NK-92 (cell line): ENCODE measurements around the gene KRAS.

ENCODE experiments used
- DNase-seq: peaks from one replicate; lab custom pipeline; 2025; ENCODE audit not compliant: unreplicated experiment; lab: John Stamatoyannopoulos, UW

Gene KRAS

DNA sequence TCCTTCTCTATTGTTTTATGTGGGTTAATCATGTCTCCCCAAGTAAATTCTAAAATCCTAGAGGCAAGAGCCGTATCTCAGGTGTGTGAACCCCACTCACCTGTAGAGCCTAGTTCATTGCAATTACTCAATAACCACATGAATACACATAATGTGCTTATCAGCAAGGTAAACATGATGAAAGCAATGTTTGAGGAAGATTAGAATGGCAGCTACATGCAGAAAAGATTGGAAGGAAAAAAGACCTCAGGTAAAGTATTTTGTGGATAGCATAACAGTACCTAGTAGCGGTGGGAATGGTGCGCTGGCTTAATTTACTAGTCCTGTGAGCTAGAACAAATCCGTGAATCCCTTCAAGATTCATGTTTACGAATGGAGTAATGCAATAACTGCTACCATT, 5.3 kb upstream of the KRAS start:
- DNase-seq = no peak

DNA sequence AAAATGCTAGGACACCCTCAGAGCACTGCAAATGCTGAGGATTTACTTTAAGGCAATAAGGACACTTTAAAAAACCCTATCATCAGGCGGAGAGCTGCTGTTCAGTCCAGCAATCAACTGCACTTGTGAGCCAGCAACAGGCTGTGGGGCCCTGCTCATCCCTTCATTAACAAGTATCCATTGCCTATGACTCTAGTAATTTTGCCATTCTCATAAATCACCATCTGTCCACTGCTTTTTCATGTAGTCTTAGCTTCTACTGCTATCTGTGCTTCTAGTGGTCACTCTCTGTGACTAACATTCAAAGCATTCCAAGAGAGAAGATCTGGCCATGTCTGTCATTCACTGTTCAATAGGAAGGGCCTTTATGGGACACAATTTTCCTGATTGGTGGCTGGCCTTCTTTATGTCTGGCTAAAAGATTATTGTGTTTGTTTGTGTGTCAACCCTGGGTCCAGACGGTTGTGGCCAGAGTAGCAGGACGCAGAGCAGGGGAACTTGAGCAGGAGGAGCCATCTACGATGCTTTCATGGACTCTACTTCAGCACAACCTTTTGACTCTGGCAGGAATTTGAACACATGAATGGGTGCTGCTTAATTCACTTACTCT, 3.6 kb upstream of the KRAS start:
- DNase-seq = no peak

DNA sequence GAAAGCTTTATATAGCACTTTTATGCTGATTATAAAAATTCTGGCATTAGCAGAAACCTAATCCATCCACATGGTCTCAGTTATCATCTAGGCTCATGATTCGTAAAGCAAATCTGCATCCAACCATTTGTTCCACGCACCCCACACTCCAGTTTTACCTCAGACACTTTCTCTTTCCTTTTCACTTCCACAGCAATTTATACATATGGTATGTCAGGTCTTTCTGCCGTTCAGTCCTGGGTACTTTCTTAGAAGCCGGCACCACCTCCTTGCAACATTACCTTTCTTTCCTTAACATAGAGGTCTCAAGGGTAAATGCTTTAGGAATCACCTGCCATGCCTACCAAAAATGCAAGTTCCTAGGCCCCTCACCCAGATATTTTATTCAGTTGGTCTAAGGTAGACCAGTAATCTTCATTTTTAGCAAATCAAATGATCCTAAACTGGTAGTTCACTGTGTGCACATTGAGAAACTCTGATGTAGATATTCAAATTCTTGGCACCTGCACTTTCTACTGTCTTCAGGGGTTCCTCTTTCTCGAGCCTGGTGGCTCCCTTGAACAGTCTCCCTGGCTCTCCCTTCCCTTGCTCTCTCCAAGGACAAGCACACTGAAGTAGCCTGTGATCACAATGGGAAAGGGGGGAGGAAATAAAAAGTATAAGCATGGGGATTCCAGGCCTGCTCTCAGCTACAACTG, 2.8 kb upstream of the KRAS start:
- no peak for DNase-seq

DNA sequence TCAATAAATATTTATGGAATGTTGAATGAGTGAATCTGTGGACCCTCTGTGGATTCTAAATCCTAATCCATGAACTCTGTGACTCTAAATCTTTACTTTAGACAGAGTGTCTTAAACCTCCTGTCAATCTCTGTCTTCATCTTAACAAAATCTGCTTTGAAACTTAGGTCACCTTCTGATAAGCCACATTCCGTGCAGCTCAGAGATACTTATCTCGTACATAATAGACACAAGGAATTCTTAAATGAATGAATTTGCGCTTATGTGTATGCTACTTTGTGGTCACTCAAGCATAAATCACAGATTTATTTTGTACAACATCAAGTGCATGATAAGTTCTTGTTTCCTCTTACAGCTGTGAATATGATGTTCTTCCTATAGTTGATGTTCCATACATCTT, 2.2 kb upstream of the KRAS start:
- no peak for DNase-seq

GRCh38 chr12:25251769-25252168, 1.0 kb upstream of the KRAS start:
- no peak for DNase-seq

DNA sequence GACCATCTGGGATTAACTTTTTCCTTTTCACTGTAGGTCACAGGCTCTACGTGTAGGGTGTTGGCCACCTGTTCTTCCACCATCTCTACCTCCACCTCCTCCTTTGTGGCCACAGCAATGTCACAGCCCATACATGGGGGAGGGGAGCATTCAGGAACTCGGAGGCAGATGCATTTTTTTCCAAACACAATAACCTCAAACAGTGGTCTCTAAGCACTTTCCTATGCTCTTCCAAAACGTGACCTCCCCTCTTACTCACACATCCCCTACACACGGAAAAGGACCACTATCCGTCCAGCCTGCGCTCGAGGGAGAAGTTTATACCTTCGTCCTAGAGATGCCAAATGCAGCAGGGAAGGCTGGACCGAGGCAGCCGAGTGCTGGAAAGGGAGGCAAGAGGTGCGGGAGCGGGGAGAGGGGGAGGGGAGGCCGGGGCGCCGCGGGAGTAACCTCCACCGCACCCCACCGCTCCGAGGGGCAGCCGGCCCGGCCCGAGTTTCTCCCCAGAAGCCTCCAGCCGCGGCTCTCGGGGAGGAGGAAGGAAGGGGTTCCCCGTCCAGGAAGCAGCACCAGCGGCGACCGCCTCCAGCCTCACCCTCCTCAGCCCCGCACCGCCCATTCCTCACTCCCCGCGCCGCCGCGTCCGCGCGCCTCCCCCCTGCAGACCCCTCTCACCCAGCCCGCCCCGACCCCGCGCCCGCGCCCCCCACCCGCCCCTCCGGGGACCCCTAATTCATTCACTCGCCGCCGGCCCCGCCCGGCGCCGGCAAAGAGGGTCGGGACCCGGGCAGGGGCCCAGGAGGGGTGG, 594 bp downstream of the KRAS start:
- DNase-seq = no peak

GRCh38 chr12:25248732-25249131, 2.0 kb downstream of the KRAS start:
- no peak for DNase-seq

DNA sequence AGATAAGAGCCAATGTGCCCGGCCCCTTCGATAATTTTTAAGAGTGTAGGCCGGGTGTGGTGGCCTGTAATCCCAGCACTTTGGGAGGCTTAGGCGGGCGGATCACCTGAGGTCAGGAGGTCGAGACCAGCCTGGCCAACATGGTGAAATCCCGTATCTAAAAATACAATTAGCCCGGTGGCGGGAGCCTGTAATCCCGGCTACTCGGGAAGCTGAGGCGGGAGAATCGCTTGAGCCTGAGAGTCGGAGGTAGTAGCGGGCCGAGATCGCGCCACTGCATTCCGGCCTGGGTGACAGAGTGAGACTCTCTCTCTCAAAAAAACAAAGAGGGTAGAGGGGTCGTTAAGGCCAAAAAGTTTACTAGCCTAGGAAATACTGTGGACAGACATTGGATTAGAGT, 2.6 kb downstream of the KRAS start:
- no peak for DNase-seq

GRCh38 chr12:25245491-25245890, 5.2 kb downstream of the KRAS start:
- no peak for DNase-seq

DNA sequence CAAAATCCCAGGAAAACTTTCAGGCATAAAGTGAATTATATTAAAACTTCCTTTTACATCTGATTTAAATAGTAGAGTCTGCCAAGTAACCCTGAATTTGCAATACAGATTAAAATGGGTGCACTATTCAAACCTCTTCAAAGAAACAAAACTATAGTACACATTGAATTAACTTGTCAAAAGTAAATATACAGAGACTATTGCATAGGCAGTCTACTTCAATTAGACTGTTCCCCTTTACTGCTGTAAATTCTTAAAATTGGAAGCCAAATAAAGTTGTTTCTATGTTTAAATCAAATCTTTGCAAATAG, 7.1 kb downstream of the KRAS start:
- no peak for DNase-seq

- DNase-seq = no peak
These were observed 7.6 kb downstream of the KRAS start for GRCh38 chr12:25242981-25243679.

DNA sequence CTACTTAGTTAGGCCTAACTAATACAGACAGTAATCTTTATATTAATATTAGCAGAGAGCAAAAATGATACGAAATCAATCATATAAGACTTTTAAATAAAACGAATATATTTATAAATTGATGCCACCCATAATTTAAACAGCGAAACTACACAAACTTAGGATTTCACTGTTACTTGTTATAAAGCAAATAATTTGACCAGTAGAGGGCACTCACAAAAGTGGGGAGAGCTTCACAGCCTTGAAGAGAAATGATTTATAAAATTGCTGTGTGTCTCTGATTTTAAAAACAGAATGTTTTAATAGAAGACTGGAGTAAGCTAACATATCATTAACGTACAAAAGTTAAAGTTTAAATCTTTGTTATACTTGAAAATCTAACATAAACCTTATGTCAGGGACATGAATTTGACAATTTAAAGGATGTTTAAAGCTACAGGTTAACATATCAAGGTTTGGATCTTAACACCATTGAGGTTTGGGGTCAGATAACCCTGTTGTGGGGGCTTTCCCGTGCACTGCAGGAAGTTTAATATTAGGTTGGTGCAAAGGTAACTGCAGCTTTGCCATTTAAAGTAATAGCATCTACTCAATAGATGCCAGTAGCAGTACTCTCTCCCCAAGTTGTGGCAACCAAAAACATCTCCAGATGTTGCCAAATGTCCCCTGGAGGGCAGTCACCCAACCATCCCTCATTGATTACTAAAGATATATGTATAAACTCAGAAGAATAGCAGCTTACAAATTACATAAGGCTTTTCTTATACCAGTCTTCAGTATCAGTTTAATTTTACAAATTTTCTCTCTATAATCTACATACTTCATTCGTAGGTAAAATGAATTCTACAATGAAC, 9.3 kb downstream of the KRAS start:
- no peak for DNase-seq

GRCh38 chr12:25236626-25237025, 14.1 kb downstream of the KRAS start:
- DNase-seq = no peak

GRCh38 chr12:25236190-25236589, 14.5 kb downstream of the KRAS start:
- no peak for DNase-seq

- no peak for DNase-seq
These were observed 37.4 kb downstream of the KRAS start for GRCh38 chr12:25213338-25213737.

DNA sequence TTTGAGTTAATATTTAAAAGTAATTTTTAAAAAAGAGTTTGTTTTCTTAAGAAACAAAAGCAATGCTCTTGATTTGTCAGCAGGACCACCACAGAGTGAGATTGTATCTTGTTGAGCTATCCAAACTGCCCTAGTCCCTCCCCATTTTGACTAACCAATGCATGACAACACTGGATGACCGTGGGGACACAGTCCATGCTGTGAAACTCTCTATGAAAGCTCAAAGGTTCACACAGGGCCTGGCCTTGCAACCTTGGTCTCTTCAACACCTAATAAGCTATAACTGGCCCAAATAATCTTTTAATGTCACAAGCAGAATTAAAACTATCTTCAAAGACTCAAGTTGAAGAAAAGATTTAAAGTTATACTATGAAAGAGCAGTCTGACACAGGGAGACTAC, 42.2 kb downstream of the KRAS start:
- DNase-seq = no peak

GRCh38 chr12:25207846-25208245, 42.9 kb downstream of the KRAS start:
- no peak for DNase-seq

- DNase-seq = no peak
These were observed 43.3 kb downstream of the KRAS start for GRCh38 chr12:25207411-25207810.

GRCh38 chr12:25202137-25202536, 48.6 kb downstream of the KRAS start:
- no peak for DNase-seq

DNA sequence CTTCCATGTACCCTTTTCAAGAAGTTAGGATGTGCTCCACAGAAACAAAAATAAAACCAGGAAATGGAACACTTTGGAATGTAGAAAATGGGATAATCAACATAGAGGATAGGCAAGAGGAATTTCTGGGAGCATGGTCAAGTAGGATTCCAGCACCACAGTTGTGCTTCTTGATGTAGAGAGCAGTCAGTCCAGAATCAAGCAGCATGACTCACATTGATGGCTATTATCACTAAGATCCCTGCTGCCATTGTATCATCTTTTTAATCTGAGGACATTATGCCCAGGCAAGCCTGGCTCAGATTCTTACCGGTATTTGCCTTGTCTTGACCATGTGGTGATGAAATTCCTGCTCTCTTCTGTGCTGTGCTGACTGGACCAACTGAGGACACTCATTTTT, 50.0 kb downstream of the KRAS start:
- no peak for DNase-seq

GRCh38 chr12:25197608-25198007, 53.1 kb downstream of the KRAS start:
- no peak for DNase-seq
